ENCODE results near the gene ASAP2.
A peak's percentile ranks its signal among the peaks of the same experiment; 100 is the strongest.

Gene ASAP2

DNA sequence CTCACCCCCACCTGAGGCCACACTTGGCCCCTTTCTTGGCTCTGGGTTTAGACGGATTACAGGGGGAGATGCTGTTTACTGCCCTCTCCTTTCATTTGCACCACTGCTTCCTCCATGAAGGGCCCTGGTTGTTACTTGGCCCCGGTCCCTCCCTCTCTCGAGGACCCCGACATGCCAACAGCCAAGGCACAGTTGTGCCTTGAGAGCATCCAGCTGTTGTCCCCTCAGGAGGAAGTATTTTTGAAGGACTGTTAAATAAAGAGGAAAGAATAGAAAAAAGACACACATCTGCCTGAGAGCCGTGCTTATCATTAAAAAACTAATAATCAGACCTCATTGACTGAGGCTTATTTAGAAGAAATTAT lies 172.8 kb downstream of the ASAP2 start:
- H3K36me3 ChIP-seq (ENCODE audit: control insufficient read depth, insufficient read depth, low read length, severe bottlenecking), result peaks cover 12% of the 10 kb centered on the region
- no peak overlapping the region for H3K9ac ChIP-seq (ENCODE audit: low read length)
- peaks cover 40% of the 10 kb centered on the region for H3K4me1 ChIP-seq (ENCODE audit: control insufficient read depth, insufficient read depth, low read length)
- no peaks in the 10 kb centered on the region for H3K9me3 ChIP-seq (ENCODE audit: control insufficient read depth, low read length)
- no peak for DNase-seq (ENCODE audit: low read depth)
- no peak overlapping the region for H3K4me3 ChIP-seq (ENCODE audit: low read length)
- no peaks in the 10 kb centered on the region for H3K27me3 ChIP-seq (replicated peaks; ENCODE audit: control insufficient read depth, insufficient read depth, low read length)

DNA sequence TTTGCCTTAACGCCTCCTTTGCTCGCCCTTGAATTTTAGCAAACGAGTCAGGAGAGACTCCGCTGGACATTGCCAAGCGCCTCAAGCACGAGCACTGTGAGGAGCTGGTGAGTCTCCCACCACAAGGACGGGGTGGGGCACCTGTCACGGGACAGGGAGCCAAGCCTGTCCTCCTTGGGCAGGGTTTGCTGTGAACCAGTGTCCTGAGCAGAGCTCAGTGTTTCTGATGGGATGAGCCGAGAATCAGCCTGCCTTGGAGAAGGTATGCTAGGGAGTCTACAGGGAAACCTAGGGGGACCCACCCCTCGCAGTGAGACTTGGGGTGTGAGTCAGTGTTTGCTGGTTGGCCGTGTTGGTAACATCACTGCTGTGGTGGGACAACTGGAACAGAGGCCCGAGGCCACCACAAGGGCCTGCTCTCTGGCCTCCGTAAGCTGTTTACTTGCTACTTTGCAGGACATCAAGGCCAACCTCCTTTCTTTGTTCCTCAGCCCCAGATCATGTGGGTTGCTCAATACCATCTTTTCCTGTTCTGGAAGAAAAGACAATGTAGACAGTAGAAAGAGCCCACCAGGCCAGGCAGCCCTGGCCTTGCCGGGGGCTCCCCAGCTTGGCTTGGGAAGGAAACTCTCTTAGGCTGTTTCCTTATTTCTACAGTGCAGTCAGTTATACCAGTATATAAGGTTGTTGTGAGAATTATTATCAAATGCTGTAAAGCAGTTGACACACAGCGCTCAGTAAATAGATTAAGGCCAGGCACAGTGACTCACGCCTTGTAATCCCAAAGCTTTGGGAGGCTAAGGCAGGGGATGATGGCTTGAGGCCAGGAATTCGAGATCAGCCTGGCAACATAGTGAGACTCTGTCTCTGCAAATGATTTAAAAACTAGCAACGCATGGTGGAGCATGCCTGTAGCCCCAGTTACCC lies 174.4 kb downstream of the ASAP2 start:
- DNase-seq (ENCODE audit: low read depth), result peak; percentile 95
- peak overlapping the region; percentile 46 for H3K4me3 ChIP-seq (ENCODE audit: low read length)
- peaks cover 8% of the 10 kb centered on the region for H3K36me3 ChIP-seq (ENCODE audit: control insufficient read depth, insufficient read depth, low read length, severe bottlenecking)
- no peaks in the 10 kb centered on the region for H3K9me3 ChIP-seq (ENCODE audit: control insufficient read depth, low read length)
- no peaks in the 10 kb centered on the region for H3K27me3 ChIP-seq (replicated peaks; ENCODE audit: control insufficient read depth, insufficient read depth, low read length)
- H3K4me1 ChIP-seq (ENCODE audit: control insufficient read depth, insufficient read depth, low read length), result peaks cover 40% of the 10 kb centered on the region
- H3K9ac ChIP-seq (ENCODE audit: low read length), result peak overlapping the region; percentile 54

DNA sequence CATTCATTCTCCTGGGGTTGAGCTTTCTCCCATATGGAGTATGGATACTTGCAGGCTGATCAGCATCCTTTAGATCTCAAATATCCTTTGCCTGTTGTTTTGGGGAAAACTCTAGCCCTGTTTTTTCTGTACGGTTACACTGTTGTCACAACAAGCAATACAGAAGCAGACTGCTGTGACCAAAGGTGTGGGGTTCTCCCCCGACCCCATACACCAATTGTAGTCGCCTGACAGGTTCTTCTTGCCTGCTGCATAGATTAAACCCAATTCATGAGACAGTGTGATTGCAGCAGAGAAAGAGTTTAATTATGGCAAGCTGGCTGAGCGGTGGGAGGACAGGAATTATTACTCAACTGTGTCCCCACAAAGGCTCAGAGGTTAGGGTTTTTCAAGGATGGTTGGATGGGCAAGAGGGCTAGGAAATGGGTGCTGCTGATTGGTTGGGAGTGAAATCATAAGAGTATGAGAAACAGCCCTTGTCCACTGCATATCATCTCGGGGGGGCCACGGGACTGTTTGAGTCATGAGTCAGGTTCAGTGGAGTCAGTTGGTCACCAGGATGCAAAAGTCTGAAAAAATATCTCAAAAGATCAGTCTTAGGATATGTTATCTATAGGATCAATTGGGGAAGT lies 176.1 kb downstream of the ASAP2 start:
- H3K9ac ChIP-seq (ENCODE audit: low read length), result no peak overlapping the region
- peaks cover 13% of the 10 kb centered on the region for H3K36me3 ChIP-seq (ENCODE audit: control insufficient read depth, insufficient read depth, low read length, severe bottlenecking)
- H3K4me3 ChIP-seq (ENCODE audit: low read length), result no peak overlapping the region
- H3K27me3 ChIP-seq (replicated peaks; ENCODE audit: control insufficient read depth, insufficient read depth, low read length), result no peaks in the 10 kb centered on the region
- DNase-seq (ENCODE audit: low read depth), result no peak
- H3K9me3 ChIP-seq (ENCODE audit: control insufficient read depth, low read length), result no peaks in the 10 kb centered on the region
- H3K4me1 ChIP-seq (ENCODE audit: control insufficient read depth, insufficient read depth, low read length), result peaks cover 37% of the 10 kb centered on the region

DNA sequence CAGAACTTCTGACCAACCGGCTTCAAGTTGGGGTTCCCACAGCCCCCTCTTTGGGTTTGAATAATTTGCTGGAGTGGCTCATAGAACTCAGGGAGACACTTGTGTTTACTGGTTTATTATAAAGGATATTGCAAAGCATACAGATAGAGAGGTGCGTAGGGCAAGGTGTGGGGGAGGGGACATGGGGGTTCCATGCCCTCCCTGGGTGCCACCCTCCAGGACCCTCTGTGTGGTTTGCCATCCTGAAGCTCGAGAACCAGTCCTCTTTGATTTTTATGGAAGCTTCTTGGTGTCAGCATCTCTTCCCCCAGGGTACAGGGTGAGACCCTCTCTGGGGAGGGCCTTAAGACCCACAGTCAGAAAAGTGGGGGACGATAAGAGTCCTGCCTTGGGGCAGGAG lies 177.9 kb downstream of the ASAP2 start:
- Histone ChIP-seq H3K27me3 (replicated peaks; ENCODE audit: control insufficient read depth, insufficient read depth, low read length) (no peaks in the 10 kb centered on the region), H3K9ac (ENCODE audit: low read length) (no peak overlapping the region), H3K4me3 (ENCODE audit: low read length) (no peak overlapping the region), H3K36me3 (ENCODE audit: control insufficient read depth, insufficient read depth, low read length, severe bottlenecking) (peaks cover 14% of the 10 kb centered on the region), H3K4me1 (ENCODE audit: control insufficient read depth, insufficient read depth, low read length) (peaks cover 29% of the 10 kb centered on the region), H3K9me3 (ENCODE audit: control insufficient read depth, low read length) (no peaks in the 10 kb centered on the region)
- DNase-seq (ENCODE audit: low read depth), result no peak

DNA sequence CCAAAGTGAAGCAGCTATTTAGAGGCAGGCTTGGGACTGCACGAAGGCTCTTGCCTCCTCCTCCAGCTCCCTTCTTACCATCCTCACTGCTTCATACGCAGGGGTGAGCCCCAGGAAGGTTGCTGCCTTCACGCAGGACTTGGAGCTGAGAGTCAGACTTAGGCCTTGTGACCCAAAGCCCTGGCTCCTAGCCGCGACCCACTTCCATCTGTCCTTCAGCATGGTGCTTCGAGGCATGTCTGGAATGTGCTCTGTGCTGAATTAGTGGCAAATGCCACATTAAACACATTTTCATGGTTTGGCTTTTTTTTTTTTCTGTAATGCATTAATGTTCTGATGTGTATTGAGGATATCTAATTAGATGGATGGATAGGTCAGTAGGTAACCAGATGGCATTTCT lies 179.2 kb downstream of the ASAP2 start:
- Histone ChIP-seq H3K9me3 (ENCODE audit: control insufficient read depth, low read length) (no peaks in the 10 kb centered on the region), H3K36me3 (ENCODE audit: control insufficient read depth, insufficient read depth, low read length, severe bottlenecking) (peaks cover 24% of the 10 kb centered on the region), H3K4me1 (ENCODE audit: control insufficient read depth, insufficient read depth, low read length) (peaks cover 22% of the 10 kb centered on the region), H3K27me3 (replicated peaks; ENCODE audit: control insufficient read depth, insufficient read depth, low read length) (no peaks in the 10 kb centered on the region), H3K4me3 (ENCODE audit: low read length) (no peak overlapping the region), H3K9ac (ENCODE audit: low read length) (no peak overlapping the region)
- DNase-seq (ENCODE audit: low read depth), result no peak

DNA sequence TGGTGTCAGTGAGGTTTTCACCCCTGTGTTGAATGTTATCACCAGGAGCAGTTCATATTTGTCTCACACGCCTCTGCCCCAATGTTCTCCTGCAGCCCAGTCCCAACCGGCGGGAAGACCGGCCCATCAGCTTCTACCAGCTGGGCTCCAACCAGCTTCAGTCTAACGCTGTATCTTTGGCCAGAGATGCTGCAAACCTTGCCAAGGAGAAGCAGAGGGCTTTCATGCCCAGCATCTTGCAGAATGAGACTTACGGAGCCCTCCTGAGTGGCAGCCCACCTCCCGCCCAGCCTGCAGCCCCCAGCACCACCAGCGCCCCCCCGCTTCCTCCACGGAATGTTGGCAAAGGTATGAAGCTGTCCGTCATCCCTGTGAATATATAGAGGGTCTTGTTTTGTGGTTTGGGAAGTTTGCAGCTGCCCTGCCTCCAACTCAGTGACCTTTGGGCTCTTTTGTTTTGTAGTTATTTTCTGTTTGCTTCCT lies 181.6 kb downstream of the ASAP2 start:
- H3K9me3 ChIP-seq (ENCODE audit: control insufficient read depth, low read length), result no peaks in the 10 kb centered on the region
- H3K27me3 ChIP-seq (replicated peaks; ENCODE audit: control insufficient read depth, insufficient read depth, low read length), result no peaks in the 10 kb centered on the region
- no peak for DNase-seq (ENCODE audit: low read depth)
- H3K4me3 ChIP-seq (ENCODE audit: low read length), result no peak overlapping the region
- peaks cover 23% of the 10 kb centered on the region for H3K36me3 ChIP-seq (ENCODE audit: control insufficient read depth, insufficient read depth, low read length, severe bottlenecking)
- no peak overlapping the region for H3K9ac ChIP-seq (ENCODE audit: low read length)
- H3K4me1 ChIP-seq (ENCODE audit: control insufficient read depth, insufficient read depth, low read length), result peaks cover 22% of the 10 kb centered on the region

DNA sequence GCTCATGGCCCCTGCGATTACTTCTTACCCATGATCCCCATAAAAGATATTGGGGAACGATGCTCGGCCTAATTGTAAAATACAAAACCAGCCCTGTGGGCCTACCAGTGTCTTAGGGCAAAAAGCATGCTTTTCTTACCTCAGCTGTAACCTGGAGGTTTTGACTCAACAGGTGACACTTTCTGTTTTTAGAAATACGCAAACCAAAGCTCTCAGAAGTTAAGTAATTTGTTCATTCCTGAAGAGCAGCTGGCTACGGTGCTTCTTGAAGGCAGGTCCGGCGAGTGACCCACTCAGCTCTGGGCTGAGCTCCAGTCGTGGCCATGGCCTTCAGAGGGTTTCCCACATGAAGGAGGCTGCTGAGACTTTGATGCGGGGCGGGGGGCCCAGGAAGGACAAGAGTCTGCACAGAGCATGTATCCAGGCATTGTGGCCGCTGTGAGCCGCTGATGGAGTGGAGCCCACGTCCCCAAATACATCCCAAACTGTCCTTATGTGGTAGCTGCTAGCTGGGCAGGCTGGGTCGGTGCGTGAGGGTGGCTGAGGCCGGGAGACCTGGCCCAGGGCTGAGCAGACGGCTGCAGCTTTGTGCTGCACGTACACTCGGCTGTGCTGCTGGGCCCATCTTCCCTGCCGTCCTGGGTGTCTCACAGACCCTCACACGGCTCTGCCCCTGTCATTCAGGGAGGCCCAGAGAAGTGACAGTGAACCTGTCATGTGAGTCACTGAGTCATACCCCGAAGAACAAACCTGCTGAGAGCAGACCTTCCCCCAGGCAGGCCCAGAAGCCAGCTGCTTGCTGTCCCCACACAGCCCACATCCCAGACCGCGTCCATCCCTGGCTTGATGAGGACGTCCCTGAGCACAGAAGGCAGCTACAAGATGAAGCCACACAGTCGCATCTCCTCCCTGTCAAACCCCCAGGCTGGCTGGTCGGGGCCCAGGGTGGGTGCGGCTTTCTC lies 182.6 kb downstream of the ASAP2 start:
- H3K36me3 ChIP-seq (ENCODE audit: control insufficient read depth, insufficient read depth, low read length, severe bottlenecking), result peaks cover 20% of the 10 kb centered on the region
- no peak overlapping the region for H3K9ac ChIP-seq (ENCODE audit: low read length)
- H3K27me3 ChIP-seq (replicated peaks; ENCODE audit: control insufficient read depth, insufficient read depth, low read length), result no peaks in the 10 kb centered on the region
- peaks cover 23% of the 10 kb centered on the region for H3K4me1 ChIP-seq (ENCODE audit: control insufficient read depth, insufficient read depth, low read length)
- no peak overlapping the region for H3K4me3 ChIP-seq (ENCODE audit: low read length)
- no peak for DNase-seq (ENCODE audit: low read depth)
- H3K9me3 ChIP-seq (ENCODE audit: control insufficient read depth, low read length), result no peaks in the 10 kb centered on the region

DNA sequence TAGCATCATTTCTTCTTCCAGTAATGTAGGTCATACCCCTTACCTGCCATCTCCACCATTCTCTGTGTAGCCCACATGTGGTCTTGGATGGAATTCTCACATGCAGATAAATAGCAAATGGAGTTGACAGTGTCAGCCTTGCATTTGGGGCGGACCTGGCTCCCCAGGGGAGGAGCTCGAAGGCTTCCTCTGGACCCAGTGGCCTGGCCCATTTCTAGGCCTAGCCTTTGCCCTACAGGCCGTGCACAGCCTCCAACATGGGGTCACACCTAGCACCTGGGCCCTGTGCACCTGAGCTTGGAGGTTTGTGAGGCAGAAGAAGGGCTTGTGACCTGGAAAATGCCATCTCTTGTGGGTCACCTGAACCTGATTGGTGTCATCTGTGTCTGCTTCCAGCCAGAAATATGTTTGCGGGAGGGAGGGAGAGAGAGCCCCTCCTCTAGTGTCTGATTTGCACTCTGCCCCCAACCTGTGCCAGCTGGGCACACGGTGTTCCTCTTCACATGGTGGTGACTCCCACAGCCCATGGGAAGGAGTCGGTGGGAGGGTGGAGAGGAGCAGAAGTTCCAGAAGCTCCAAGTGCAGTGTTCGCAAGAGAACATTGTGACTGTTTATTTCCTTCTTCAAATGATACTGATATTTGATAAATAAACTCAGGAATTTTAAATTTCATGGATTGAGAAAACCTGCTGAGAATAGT lies 183.7 kb downstream of the ASAP2 start:
- Histone ChIP-seq H3K4me1 (ENCODE audit: control insufficient read depth, insufficient read depth, low read length) (peaks cover 23% of the 10 kb centered on the region), H3K36me3 (ENCODE audit: control insufficient read depth, insufficient read depth, low read length, severe bottlenecking) (peaks cover 26% of the 10 kb centered on the region), H3K4me3 (ENCODE audit: low read length) (no peak overlapping the region), H3K9me3 (ENCODE audit: control insufficient read depth, low read length) (no peaks in the 10 kb centered on the region), H3K9ac (ENCODE audit: low read length) (no peak overlapping the region), H3K27me3 (replicated peaks; ENCODE audit: control insufficient read depth, insufficient read depth, low read length) (no peaks in the 10 kb centered on the region)
- DNase-seq (ENCODE audit: low read depth), result no peak

DNA sequence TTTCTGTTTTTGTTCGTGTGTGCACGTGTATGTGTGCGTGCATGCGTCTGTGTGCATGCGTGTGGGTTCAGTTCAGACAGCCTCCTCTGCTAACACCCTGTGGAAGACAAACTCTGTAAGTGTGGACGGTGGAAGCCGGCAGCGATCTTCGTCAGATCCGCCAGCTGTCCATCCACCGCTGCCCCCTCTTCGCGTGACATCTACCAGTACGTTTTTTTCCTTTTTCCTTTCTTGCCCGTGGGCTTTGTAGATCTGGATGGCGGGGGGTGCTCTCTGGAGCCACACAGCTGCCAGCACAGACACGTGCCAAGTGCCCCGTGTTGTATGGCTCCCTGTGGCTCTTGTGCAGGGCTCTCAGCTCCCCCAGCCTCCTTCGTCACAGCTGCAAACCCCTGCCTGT lies 184.4 kb downstream of the ASAP2 start:
- no peak overlapping the region for H3K4me3 ChIP-seq (ENCODE audit: low read length)
- H3K27me3 ChIP-seq (replicated peaks; ENCODE audit: control insufficient read depth, insufficient read depth, low read length), result no peaks in the 10 kb centered on the region
- no peak overlapping the region for H3K9ac ChIP-seq (ENCODE audit: low read length)
- no peaks in the 10 kb centered on the region for H3K9me3 ChIP-seq (ENCODE audit: control insufficient read depth, low read length)
- no peak for DNase-seq (ENCODE audit: low read depth)
- peaks cover 26% of the 10 kb centered on the region for H3K36me3 ChIP-seq (ENCODE audit: control insufficient read depth, insufficient read depth, low read length, severe bottlenecking)
- peaks cover 23% of the 10 kb centered on the region for H3K4me1 ChIP-seq (ENCODE audit: control insufficient read depth, insufficient read depth, low read length)

DNA sequence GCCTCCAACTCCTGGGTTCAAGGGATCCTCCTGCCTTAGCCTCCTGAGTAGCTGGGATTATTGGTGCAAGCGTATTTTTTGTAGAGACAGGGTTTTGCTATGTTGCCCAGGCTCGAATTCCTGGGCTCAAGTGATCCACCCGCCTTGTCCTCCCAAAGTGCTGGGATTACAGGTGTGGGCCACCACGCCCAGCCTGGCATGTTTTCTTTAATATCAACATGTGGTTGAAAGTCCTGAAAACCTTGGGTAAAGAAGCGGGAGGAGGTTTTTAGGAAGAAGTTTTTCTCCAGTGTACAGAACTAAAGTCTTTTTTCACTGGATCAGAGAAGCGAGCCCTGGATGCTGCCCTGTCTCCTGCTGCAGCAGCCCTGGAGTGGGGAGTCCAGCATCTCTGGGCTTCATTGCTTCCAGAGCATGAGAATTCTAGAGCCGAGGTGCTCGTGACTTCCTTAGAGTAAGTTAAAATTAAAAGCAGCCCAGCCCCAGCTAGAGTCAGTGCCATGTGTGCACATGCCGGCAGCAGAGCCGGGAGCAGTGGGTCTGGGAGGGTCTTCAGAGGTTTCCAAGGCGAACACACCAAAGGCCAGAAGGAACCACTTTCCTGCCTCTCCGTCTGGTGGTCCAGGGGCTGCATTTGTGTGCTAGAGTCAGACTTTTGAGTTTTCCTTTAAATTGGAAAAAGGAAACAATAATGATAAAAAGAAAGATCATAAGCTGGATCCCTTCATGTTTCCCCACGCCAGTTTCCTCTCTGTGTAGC lies 185.5 kb downstream of the ASAP2 start:
- Histone ChIP-seq H3K27me3 (replicated peaks; ENCODE audit: control insufficient read depth, insufficient read depth, low read length) (no peaks in the 10 kb centered on the region), H3K9me3 (ENCODE audit: control insufficient read depth, low read length) (no peaks in the 10 kb centered on the region), H3K4me1 (ENCODE audit: control insufficient read depth, insufficient read depth, low read length) (peaks cover 22% of the 10 kb centered on the region), H3K36me3 (ENCODE audit: control insufficient read depth, insufficient read depth, low read length, severe bottlenecking) (peaks cover 30% of the 10 kb centered on the region), H3K4me3 (ENCODE audit: low read length) (no peak overlapping the region), H3K9ac (ENCODE audit: low read length) (peak overlapping the region; percentile 65)
- no peak for DNase-seq (ENCODE audit: low read depth)
